Nephron (organoid): ENCODE data around the gene RXRA.
A peak's percentile ranks its signal among the peaks of the same experiment; 100 is the strongest.

ENCODE experiments used
- H3K27ac Mint-ChIP-seq, 3 experiments: 2 replicates each; pipeline ENCODE4 v1.8.0; 2020; ENCODE audit warnings: mixed read lengths in 3 of 3, mild to moderate bottlenecking in 2 of 3, moderate library complexity in 1 of 3
- H3K27me3 Mint-ChIP-seq: 2 replicates; pipeline ENCODE4 v1.8.0; 2021; ENCODE audit warnings: low read depth, mild to moderate bottlenecking, moderate library complexity, mixed read lengths
- H3K36me3 Mint-ChIP-seq: 2 replicates; pipeline ENCODE4 v1.8.0; 2020; ENCODE audit warnings: low read depth, mixed read lengths
- H3K4me1 Mint-ChIP-seq: 2 replicates; pipeline ENCODE4 v1.8.0; 2020; ENCODE audit warnings: mixed read lengths
- H3K4me3 Mint-ChIP-seq, 3 experiments: 2 replicates each; pipeline ENCODE4 v1.8.0; 2020; ENCODE audit warnings: mild to moderate bottlenecking in 3 of 3, mixed read lengths in 3 of 3, moderate library complexity in 2 of 3
- H3K9me3 Mint-ChIP-seq: 2 replicates; pipeline ENCODE4 v1.8.0; 2020; ENCODE audit warnings: mixed read lengths
- CTCF ChIP-seq, 3 experiments: fragments of 200-600 bp; sonication (generic); IDR thresholded peaks; one replicate each; pipeline ENCODE4 v1.5.0; 2021; ENCODE audit warnings: antibody characterized with exemption in 3 of 3; ENCODE audit not compliant: unreplicated experiment in 3 of 3

The RXRA gene

DNA sequence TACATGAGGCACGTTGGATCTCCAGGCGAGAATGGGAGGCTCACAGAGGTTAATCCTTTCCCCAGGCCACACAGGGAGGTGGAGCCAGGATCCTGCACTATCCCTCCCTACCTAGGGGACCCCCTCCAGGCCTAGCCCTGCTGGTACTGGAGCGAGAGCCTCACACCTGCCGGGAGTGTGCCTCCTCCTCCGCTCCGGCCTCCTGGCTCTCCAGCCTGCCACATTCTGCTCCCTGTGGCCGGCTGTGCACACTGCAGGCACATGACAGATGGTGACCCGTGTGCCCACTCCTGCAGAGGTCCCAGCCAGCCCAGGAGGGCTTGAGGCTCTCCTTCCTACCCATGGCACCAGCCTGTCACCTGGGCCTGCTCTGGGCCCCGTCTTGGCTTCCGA lies 93.4 kb downstream of the RXRA start:
- H3K36me3 Mint-ChIP-seq, result peaks cover 6% of the 10 kb centered on the region
- no peaks in the 10 kb centered on the region for H3K9me3 Mint-ChIP-seq
- peaks cover 8% of the 10 kb centered on the region for H3K27me3 Mint-ChIP-seq
- H3K27ac Mint-ChIP-seq, result no peak overlapping the region
- H3K4me1 Mint-ChIP-seq, result peaks cover 12% of the 10 kb centered on the region
- TF ChIP-seq CTCF (IDR thresholded peaks at IDR 0.05; ENCODE audit: unreplicated experiment in 3 of 3), result peak; percentile 24 to 35 (median 27)
- no peak overlapping the region for H3K4me3 Mint-ChIP-seq

GRCh38 chr9:134420281-134420845 lies 94.1 kb downstream of the RXRA start:
- Mint-ChIP-seq H3K36me3 (peaks cover 6% of the 10 kb centered on the region), H3K9me3 (no peaks in the 10 kb centered on the region), H3K4me3 (no peak overlapping the region), H3K27me3 (peaks cover 8% of the 10 kb centered on the region), H3K4me1 (peaks cover 12% of the 10 kb centered on the region), H3K27ac (no peak overlapping the region)
- no peak for TF ChIP-seq CTCF (IDR thresholded peaks at IDR 0.05; ENCODE audit: unreplicated experiment in 3 of 3)

GRCh38 chr9:134420974-134421432 lies 94.7 kb downstream of the RXRA start:
- H3K27me3 Mint-ChIP-seq, result peaks cover 4% of the 10 kb centered on the region
- no peak for TF ChIP-seq CTCF (IDR thresholded peaks at IDR 0.05; ENCODE audit: unreplicated experiment in 3 of 3)
- H3K4me3 Mint-ChIP-seq, result no peak overlapping the region
- H3K4me1 Mint-ChIP-seq, result peaks cover 12% of the 10 kb centered on the region
- peaks cover 6% of the 10 kb centered on the region for H3K36me3 Mint-ChIP-seq
- no peaks in the 10 kb centered on the region for H3K9me3 Mint-ChIP-seq
- H3K27ac Mint-ChIP-seq, result peak overlapping the region in 1 of 3 experiments; percentile 26

- Mint-ChIP-seq H3K27ac (peak overlapping the region in 1 of 3 experiments; percentile 61), H3K4me1 (peaks cover 12% of the 10 kb centered on the region), H3K9me3 (no peaks in the 10 kb centered on the region), H3K36me3 (peaks cover 6% of the 10 kb centered on the region), H3K4me3 (no peak overlapping the region), H3K27me3 (no peaks in the 10 kb centered on the region)
- no peak for TF ChIP-seq CTCF (IDR thresholded peaks at IDR 0.05; ENCODE audit: unreplicated experiment in 3 of 3)
These were observed 95.6 kb downstream of the RXRA start for GRCh38 chr9:134421888-134422287.

- TF ChIP-seq CTCF (IDR thresholded peaks at IDR 0.05; ENCODE audit: unreplicated experiment in 3 of 3), result no peak
- Mint-ChIP-seq H3K36me3 (peaks cover 6% of the 10 kb centered on the region), H3K27ac (peak overlapping the region in 2 of 3 experiments; percentile 48 to 69), H3K4me1 (peaks cover 12% of the 10 kb centered on the region), H3K9me3 (no peaks in the 10 kb centered on the region), H3K27me3 (no peaks in the 10 kb centered on the region), H3K4me3 (no peak overlapping the region)
These were observed 96.2 kb downstream of the RXRA start for GRCh38 chr9:134422301-134423090.
